Thyroid gland (tissue), 4 donors: Measurements from ENCODE around the gene MAML3. TPM values are rescaled to one million over a fixed set of nuclear protein-coding genes. Genes with fewer than 3 reads are reported as not detected.

Source experiments
- DNase-seq, 2 donors: peaks; one replicate each; pipeline ENCODE4 v3.0.0-alpha.2; 2019
- H3K27ac ChIP-seq, 3 donors: fragments of 200-600 bp; sonication (generic); 1 replicate in 2 of 3; 2 replicates in 1 of 3; pipeline ENCODE4 v1.5.1; 2016 to 2019; ENCODE audit warnings: mild to moderate bottlenecking in 1 of 3, moderate library complexity in 1 of 3
- H3K27me3 ChIP-seq: fragments of 200-600 bp; sonication (generic); one replicate; pipeline ENCODE4 v1.5.1; 2019
- H3K36me3 ChIP-seq, 2 donors: fragments of 200-600 bp; sonication (generic); one replicate each; pipeline ENCODE4 v1.5.1; 2016 to 2019
- H3K4me1 ChIP-seq, 2 donors: fragments of 200-600 bp; sonication (generic); one replicate each; pipeline ENCODE4 v1.5.1; 2017 to 2019
- H3K4me3 ChIP-seq, 3 donors: fragments of 200-600 bp; sonication (generic); replicated peaks in 1 of 3; 1 replicate in 2 of 3; 2 replicates in 1 of 3; pipeline ENCODE4 v1.5.1; 2016; ENCODE audit warnings: mild to moderate bottlenecking in 1 of 3
- H3K9me3 ChIP-seq: fragments of 200-600 bp; sonication (generic); one replicate; pipeline ENCODE4 v1.5.1; 2017
- CTCF ChIP-seq, 6 experiments: fragments of 200-600 bp in 3 of 6; fragments of 450-650 bp in 3 of 6; sonication (generic) in 3 of 6; IDR thresholded peaks; one replicate each; pipeline ENCODE4 v1.5.1; 2016 to 2019; ENCODE audit warnings: antibody characterized with exemption in 6 of 6, mild to moderate bottlenecking in 2 of 6, inconsistent platforms in 1 of 6, moderate library complexity in 1 of 6
- POLR2A ChIP-seq, 2 donors: fragments of 450-650 bp; IDR thresholded peaks; one replicate each; pipeline ENCODE4 v1.6.1; 2017; ENCODE audit warnings: antibody characterized with exemption in 2 of 2, mild to moderate bottlenecking in 2 of 2, moderate library complexity in 1 of 2
- WGBS, 2 donors: methylation state at CpG; one replicate each; pipeline ENCODE4 v1.1.5; 2017; 5-methylcytosine and 5-hydroxymethylcytosine counted together
- intact Hi-C: fragments of 100-400 bp; cut with DNase I; formaldehyde crosslinking; loops from one replicate; pipeline ENCODE4 v1.15.1; 2023
- total RNA-seq, 4 donors: library from RNA; depleted of rRNA; stranded (reverse); fragments of >200 nt; gene quantifications; one replicate each; pipeline ENCODE4 v1.2.3, GENCODE V29; 2016

MAML3 gene
- total RNA-seq, 4 donors from 2014 or later: 5.7 to 14.1 (median 11.4) TPM

DNA sequence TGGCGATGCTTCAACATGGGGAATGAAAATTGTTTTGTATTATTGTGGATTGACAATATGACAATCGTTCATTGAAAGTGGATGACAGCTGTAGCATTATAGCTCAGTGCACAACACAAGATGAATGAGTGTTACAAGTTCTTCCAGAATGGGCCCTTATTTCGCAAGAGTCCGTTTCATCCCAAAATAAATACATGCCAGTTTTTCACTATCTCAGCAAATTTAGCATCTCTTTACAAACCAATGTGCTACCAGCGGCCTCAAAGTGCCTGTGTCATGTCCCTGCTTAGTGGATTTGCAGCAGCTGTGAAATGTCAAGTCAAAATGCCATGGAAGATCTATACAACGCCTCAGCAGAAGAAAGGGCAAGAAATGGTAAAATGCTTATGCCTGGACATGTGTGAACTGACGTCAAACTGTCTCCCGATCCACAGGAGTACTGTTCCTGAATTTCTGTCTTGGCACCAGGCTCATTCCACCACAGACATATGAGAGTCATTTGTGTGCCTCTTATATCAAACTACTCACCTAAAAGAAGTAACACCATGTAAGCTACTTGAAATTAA lies 109.6 kb downstream of the MAML3 start:
- WGBS, 2 donors: 88 to 90% methylated on average over 8 of the region's 8 CpGs
- no peak for TF ChIP-seq CTCF (IDR thresholded peaks at IDR 0.05)
- no peak for TF ChIP-seq POLR2A (IDR thresholded peaks at IDR 0.05)
- DNase-seq: no peak
- Histone ChIP-seq H3K27me3 (no peaks in the 10 kb centered on the region), H3K9me3 (no peaks in the 10 kb centered on the region), H3K27ac (no peak overlapping the region), H3K4me1 (peaks cover 0 to 10% of the 10 kb centered on the region in 2 donors), H3K4me3 (no peak overlapping the region), H3K36me3 (no peaks in the 10 kb centered on the region)
- intact Hi-C loops: no loop called here

DNA sequence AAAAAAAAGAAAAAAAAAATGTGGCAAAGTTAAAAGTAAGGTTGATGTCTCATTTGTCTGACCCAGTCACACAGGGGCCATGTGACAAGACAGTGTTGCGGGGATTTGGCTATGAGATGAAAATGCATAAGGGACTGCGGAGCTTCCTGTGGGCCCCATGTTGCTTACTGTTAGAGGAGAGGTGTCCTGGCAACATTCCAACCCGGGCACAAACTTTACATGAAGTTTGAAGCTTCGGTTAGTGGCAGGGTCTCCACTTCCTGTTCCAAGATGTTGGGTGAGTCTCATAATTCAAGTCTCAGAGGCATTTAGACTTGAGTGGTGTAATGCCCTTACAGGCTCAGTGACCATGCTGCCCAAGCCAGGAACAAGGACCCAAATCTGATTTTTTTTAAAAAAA lies 111.3 kb downstream of the MAML3 start:
- H3K4me3 ChIP-seq: no peak overlapping the region
- intact Hi-C loops: no loop called here
- no peak for TF ChIP-seq CTCF (IDR thresholded peaks at IDR 0.05)
- no peak for TF ChIP-seq POLR2A (IDR thresholded peaks at IDR 0.05)
- no peaks in the 10 kb centered on the region for H3K9me3 ChIP-seq
- no peaks in the 10 kb centered on the region for H3K27me3 ChIP-seq
- H3K36me3 ChIP-seq: no peaks in the 10 kb centered on the region
- H3K4me1 ChIP-seq: peaks cover 0 to under 1% of the 10 kb centered on the region in 2 donors
- DNase-seq: no peak
- no peak overlapping the region for H3K27ac ChIP-seq
- 67% methylated on average over 4 of the region's 4 CpGs for whole genome bisulfite sequencing, 2 donors

DNA sequence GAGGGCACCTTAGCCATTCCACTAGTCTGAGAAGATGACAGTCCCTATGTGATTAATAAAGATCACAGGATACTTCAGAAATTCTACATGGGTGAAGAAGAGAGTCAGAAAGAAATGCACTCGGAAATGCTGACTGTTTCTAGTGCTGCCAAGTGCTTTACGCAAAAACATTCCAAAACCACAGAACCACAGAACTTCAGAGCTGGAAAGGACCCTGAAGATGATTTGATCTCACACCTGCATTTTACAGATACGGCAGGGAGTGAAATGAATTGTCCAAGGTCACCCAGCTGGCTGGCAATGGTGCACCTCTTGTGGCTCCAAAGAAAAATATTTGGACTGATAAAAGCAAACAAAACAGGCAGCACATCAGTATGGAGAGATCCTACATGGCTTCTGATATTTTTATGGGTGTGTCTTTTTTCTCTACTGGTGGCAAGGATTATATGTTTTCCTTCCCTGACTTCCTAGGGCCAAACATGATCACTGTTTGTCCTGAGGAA lies 115.9 kb downstream of the MAML3 start:
- H3K4me3 ChIP-seq: no peak overlapping the region
- WGBS, 2 donors: 73 to 85% methylated on average over 3 of the region's 3 CpGs
- intact Hi-C loops: no loop called here
- H3K36me3 ChIP-seq: no peaks in the 10 kb centered on the region
- H3K4me1 ChIP-seq: peaks cover 0 to 3% of the 10 kb centered on the region in 2 donors
- no peak for DNase-seq
- no peaks in the 10 kb centered on the region for H3K27me3 ChIP-seq
- TF ChIP-seq CTCF (IDR thresholded peaks at IDR 0.05): no peak
- TF ChIP-seq POLR2A (IDR thresholded peaks at IDR 0.05): no peak
- no peak overlapping the region for H3K27ac ChIP-seq
- no peaks in the 10 kb centered on the region for H3K9me3 ChIP-seq

DNA sequence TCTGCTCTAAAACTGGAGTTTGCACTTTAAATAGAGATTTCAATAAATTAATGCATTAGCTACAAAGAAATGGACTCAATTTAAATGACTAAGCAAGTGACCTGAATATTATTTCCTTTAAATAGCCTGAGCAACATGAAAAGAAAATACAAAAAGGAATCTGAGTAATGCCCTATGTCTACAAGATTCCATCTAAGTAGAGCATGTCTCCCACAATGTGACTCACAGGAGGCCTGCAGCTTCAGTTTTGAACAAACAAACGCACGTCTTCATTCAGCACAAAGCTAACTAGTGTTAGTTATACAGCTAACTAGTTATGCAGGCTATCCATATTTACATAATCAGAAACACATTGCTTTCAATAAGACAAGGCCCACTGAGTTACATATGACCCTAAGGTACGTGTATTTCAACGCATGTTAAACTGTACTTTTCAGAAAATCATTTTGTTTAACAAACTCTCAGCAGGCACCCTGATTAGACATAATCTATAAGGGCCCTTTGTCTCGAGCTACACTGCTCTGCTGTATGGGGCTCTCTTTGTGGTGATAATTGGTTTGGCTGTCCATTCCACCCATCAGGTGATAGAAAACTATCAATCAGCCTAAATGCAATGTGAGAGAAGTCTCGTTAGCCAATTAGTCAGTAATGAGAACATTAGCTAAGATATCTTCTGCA lies 116.5 kb downstream of the MAML3 start:
- Histone ChIP-seq H3K9me3 (no peaks in the 10 kb centered on the region), H3K36me3 (no peaks in the 10 kb centered on the region), H3K4me1 (peaks cover 0 to 3% of the 10 kb centered on the region in 2 donors), H3K27ac (no peak overlapping the region), H3K4me3 (no peak overlapping the region), H3K27me3 (no peaks in the 10 kb centered on the region)
- intact Hi-C loops: no loop called here
- 92 to 93% methylated on average over 6 of the region's 6 CpGs for WGBS, 2 donors
- TF ChIP-seq CTCF (IDR thresholded peaks at IDR 0.05): no peak
- TF ChIP-seq POLR2A (IDR thresholded peaks at IDR 0.05): no peak
- no peak for DNase-seq

DNA sequence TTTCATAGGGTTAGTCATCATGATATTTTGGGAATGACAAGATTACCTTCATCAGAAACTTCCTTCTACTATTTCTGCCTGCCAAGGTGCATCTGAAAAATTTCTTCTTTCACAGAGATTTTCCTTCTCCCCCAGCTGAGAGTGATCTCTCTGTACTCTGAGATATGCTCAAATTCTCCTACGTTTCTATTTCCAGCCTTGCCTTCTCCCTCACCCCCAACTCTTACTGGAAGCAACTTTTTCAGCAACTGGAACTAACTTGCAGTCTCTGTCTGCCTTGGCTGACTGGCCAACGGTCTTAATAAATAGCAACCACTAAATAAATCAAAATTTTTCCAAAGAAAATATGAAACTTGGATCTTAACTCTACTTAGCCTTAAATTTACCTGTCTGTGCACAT lies 122.3 kb downstream of the MAML3 start:
- Histone ChIP-seq H3K36me3 (no peaks in the 10 kb centered on the region), H3K9me3 (no peaks in the 10 kb centered on the region), H3K4me1 (no peaks in the 10 kb centered on the region), H3K27ac (no peak overlapping the region), H3K4me3 (no peak overlapping the region), H3K27me3 (no peaks in the 10 kb centered on the region)
- TF ChIP-seq CTCF (IDR thresholded peaks at IDR 0.05) (no peak), POLR2A (IDR thresholded peaks at IDR 0.05) (no peak)
- intact Hi-C loops: no loop called here
- WGBS, 2 donors: 81 to 86% methylated on average over 2 of the region's 2 CpGs
- no peak for DNase-seq
